IPS-18c (cell line): Measurements from ENCODE around the gene NOL4L.

ENCODE experiments used
- H3K4me3 ChIP-seq: 2 replicates; pipeline ENCODE4 v1.7.0; 2013; ENCODE audit warnings: low read depth, mild to moderate bottlenecking, low read length, moderate library complexity; ENCODE audit not compliant: insufficient read depth
- H3K9me3 ChIP-seq: one replicate; pipeline ENCODE4 v1.6.1; 2013; ENCODE audit warnings: mild to moderate bottlenecking, low read length, moderate library complexity; ENCODE audit not compliant: control insufficient read depth, insufficient read depth

NOL4L gene

GRCh38 chr20:32397567-32398084 lies 187.5 kb downstream of the NOL4L start:
- H3K4me3 ChIP-seq: no peak overlapping the region
- H3K9me3 ChIP-seq: no peaks in the 10 kb centered on the region

GRCh38 chr20:32396646-32397160 lies 188.4 kb downstream of the NOL4L start:
- no peak overlapping the region for H3K4me3 ChIP-seq

GRCh38 chr20:32395066-32395465 lies 190.1 kb downstream of the NOL4L start:
- H3K9me3 ChIP-seq: no peaks in the 10 kb centered on the region
- H3K4me3 ChIP-seq: no peak overlapping the region

More at GRCh38 chr20:32396646-32397160, 188.4 kb downstream of the NOL4L start:
- no peaks in the 10 kb centered on the region for H3K9me3 ChIP-seq
